Neural cell (in vitro differentiated cells): Measurements from ENCODE around the gene TSPEAR.

Experiments
- CTCF ChIP-seq: fragments of 450-650 bp; IDR thresholded peaks from 2 replicates; pipeline ENCODE4 v1.5.1; 2014; ENCODE audit warnings: antibody characterized with exemption, mild to moderate bottlenecking, moderate library complexity; ENCODE audit not compliant: poor library complexity, severe bottlenecking
- EP300 ChIP-seq: fragments of 450-650 bp; conservative IDR thresholded peaks from 2 replicates; pipeline ENCODE4 v1.6.1; 2014; ENCODE audit warnings: antibody characterized with exemption, mild to moderate bottlenecking, moderate library complexity; ENCODE audit not compliant: poor library complexity, severe bottlenecking
- EZH2 ChIP-seq: fragments of 200-600, 300-800 bp; shearing (Covaris generic), sonication (generic); IDR thresholded peaks from 2 replicates; pipeline ENCODE4 v1.6.1; 2014; ENCODE audit warnings: antibody characterized with exemption, low read length, borderline replicate concordance, mild to moderate bottlenecking; ENCODE audit not compliant: insufficient read depth, poor library complexity, severe bottlenecking
- MXI1 ChIP-seq: fragments of 450-650 bp; conservative IDR thresholded peaks from 2 replicates; pipeline ENCODE4 v1.6.1; 2014; ENCODE audit warnings: antibody characterized with exemption, mild to moderate bottlenecking; ENCODE audit not compliant: poor library complexity, severe bottlenecking
- POLR2AphosphoS5 ChIP-seq: IDR thresholded peaks from 2 replicates; pipeline ENCODE4 v1.6.1; 2012
- SMC3 ChIP-seq: fragments of 450-650 bp; conservative IDR thresholded peaks from 2 replicates; pipeline ENCODE4 v1.6.1; 2014; ENCODE audit warnings: antibody characterized with exemption, mild to moderate bottlenecking, moderate library complexity; ENCODE audit not compliant: poor library complexity
- TAF1 ChIP-seq: IDR thresholded peaks from 2 replicates; pipeline ENCODE4 v1.6.1; 2012; ENCODE audit warnings: low read depth

DNA sequence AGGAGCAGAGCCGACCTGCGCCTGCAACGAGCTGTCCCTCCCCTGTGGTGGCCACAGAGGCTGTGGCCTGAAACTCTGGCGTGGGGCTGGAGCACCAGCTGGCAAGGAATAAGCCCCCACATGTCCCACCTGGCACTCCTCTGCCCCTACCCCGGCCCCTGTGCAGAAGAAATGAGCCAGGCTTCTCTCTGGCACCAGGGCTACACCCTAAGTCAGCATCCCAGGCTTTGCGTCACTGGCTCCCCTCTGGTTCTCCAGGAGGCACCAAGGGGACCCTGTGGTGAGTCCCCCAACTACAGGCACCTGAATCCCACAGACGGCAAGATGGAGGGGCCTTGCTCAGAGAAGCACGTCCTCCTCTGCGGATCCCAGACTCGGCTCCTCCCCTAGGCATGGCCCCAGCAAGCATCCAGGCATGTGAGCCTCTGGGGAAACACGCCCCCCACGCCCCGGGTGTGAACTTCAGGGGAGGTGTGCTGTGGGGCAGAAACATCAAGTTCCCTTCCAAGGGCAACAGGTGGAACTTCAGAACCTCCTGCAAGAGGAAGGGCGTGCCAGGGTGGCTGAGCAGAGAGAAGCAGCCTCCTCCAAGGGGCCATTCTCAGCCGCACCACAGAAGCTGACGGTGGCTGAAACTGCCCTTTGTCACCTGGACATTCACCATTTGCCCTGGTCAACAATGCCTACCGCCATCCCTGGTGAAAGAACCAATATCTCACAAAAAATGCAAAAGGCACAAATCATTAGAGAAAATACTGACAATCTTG, 108.1 kb downstream of the TSPEAR start:
- TF ChIP-seq EZH2 (no peak), CTCF (no peak), SMC3 (no peak), MXI1 (no peak), EP300 (no peak), POLR2AphosphoS5 (no peak), TAF1 (no peak)
